NB4 (cell line): ENCODE results near the gene HIF1A.

Experiments used
- CTCF ChIP-seq: IDR thresholded peaks from one replicate; pipeline ENCODE4 v1.5.1; 2012; ENCODE audit warnings: low read depth, low read length
- MAX ChIP-seq: IDR thresholded peaks from 2 replicates; pipeline ENCODE4 v1.6.1; 2011; ENCODE audit warnings: low read depth, low read length
- POLR2A ChIP-seq: IDR thresholded peaks from 2 replicates; pipeline ENCODE4 v1.6.1; 2011; ENCODE audit warnings: mild to moderate bottlenecking; ENCODE audit not compliant: insufficient read length; ENCODE audit errors: extremely low read depth

- TF ChIP-seq CTCF, result no peak
- no peak for TF ChIP-seq MAX
- TF ChIP-seq POLR2A, result no peak
Measured at GRCh38 chr14:61647704-61648103, 47.6 kb upstream of the HIF1A start.
